ENCODE measurements around the gene CCND3. TPM values are rescaled to one million over a fixed set of nuclear protein-coding genes. Genes with fewer than 3 reads are reported as not detected.

CCND3 gene
- total RNA-seq, 1 experiment from 2014 or later: 26.6 TPM

- peak overlapping the region; percentile 78 for H2AFZ ChIP-seq (ENCODE audit: low read depth, low read length, poor library complexity, severe bottlenecking)
- BruUV-seq (replicated peaks): TSS peak; percentile 80
- ChIA-PET POLR2A (interaction anchor here (0.9 kb wide), 1 partner anchor 108 kb away, joined by 3 read pairs; no protein-coding TSS in a partner anchor), CTCF (interaction anchor here (1.5 to 4.8 kb wide), 3 partner anchors 20 to 156 kb away, joined by 3 to 23 read pairs (median 4); partner anchors contain the start of genes BYSL, MED20 and TOMM6), RAD21 (ENCODE audit: low non-redundant PET in 1 of 2, low total read pairs in 2 of 2, uncharacterized antibody in 2 of 2, unreplicated experiment in 2 of 2) (no interaction called here)
- H3K79me2 ChIP-seq (ENCODE audit: insufficient read depth, low read length): no peaks in the 10 kb centered on the region; the same call in 1 of the 2 replicates
- peaks cover 12 to 31% of the 10 kb centered on the region in 2 experiments; a peak in 3 of 4 replicates for H3K4me1 ChIP-seq (ENCODE audit: control insufficient read depth in 1 of 2, insufficient read depth in 2 of 2, low read length in 2 of 2)
- no peaks in the 10 kb centered on the region for H3K27me3 ChIP-seq (ENCODE audit: insufficient read depth, low read length)
- TF ChIP-seq EZH2phosphoT487 (IDR thresholded peaks at IDR 0.05; ENCODE audit: borderline replicate concordance) (no peak), EGR1 (IDR thresholded peaks at IDR 0.05; ENCODE audit: low read depth) (0 out of 2 replicates have a peak, but pooled peaks have one; percentile 21)
- H3K9me3 ChIP-seq (ENCODE audit: control insufficient read depth in 1 of 2, insufficient read depth in 1 of 2, low read depth in 1 of 2, low read length in 2 of 2): no peaks in the 10 kb centered on the region
- H3K9ac ChIP-seq (ENCODE audit: low read length): peak overlapping the region; percentile 48
- DNase-seq (ENCODE audit: low read depth, low spot score): no peak
- no peaks in the 10 kb centered on the region for H4K20me1 ChIP-seq (ENCODE audit: insufficient read depth)
- H3K9me2 ChIP-seq (ENCODE audit: insufficient read depth): no peaks in the 10 kb centered on the region
- H3K4me3 ChIP-seq (replicated peaks in 1 of 2; ENCODE audit: low read depth in 1 of 2, low read length in 2 of 2): peak overlapping the region; percentile 81 to 88
- no peaks in the 10 kb centered on the region; a peak in 1 of 4 replicates for H3K36me3 ChIP-seq (ENCODE audit: control insufficient read depth in 1 of 2, insufficient read depth in 2 of 2, low read length in 2 of 2)
- peak overlapping the region; percentile 43; the same call in 1 of the 2 replicates for H3K27ac ChIP-seq (ENCODE audit: low read depth, low read length)
- ATAC-seq: peak; percentile 11
- intact Hi-C loops (cut with micrococcal nuclease): loop anchor here (5.0 kb wide), 1 partner anchor 100 kb away; no protein-coding TSS in a partner anchor
- peak overlapping the region; percentile 84 for H3K4me2 ChIP-seq (ENCODE audit: low read length)
Observed at GRCh38 chr6:41942067-41942851, 651 bp upstream of the CCND3 start.

GRCh38 chr6:41940759-41941279 lies 789 bp downstream of the CCND3 start:
- H3K27me3 ChIP-seq (ENCODE audit: insufficient read depth, low read length): no peaks in the 10 kb centered on the region
- H2AFZ ChIP-seq (ENCODE audit: low read depth, low read length, poor library complexity, severe bottlenecking): no peak overlapping the region
- DNase-seq (ENCODE audit: low read depth, low spot score): no peak
- intact Hi-C loops (cut with micrococcal nuclease): loop anchor here (5.0 kb wide), 1 partner anchor 101 kb away; no protein-coding TSS in a partner anchor
- H4K20me1 ChIP-seq (ENCODE audit: insufficient read depth): no peaks in the 10 kb centered on the region
- no peaks in the 10 kb centered on the region; a peak in 1 of 4 replicates for H3K36me3 ChIP-seq (ENCODE audit: control insufficient read depth in 1 of 2, insufficient read depth in 2 of 2, low read length in 2 of 2)
- peak overlapping the region; percentile 71 for H3K9ac ChIP-seq (ENCODE audit: low read length)
- BruUV-seq (replicated peaks): no TSS peak
- H3K27ac ChIP-seq (ENCODE audit: low read depth, low read length): peak overlapping the region; percentile 50
- H3K9me3 ChIP-seq (ENCODE audit: control insufficient read depth in 1 of 2, insufficient read depth in 1 of 2, low read depth in 1 of 2, low read length in 2 of 2): no peaks in the 10 kb centered on the region
- ChIA-PET POLR2A (no interaction called here), RAD21 (ENCODE audit: low non-redundant PET in 1 of 2, low total read pairs in 2 of 2, uncharacterized antibody in 2 of 2, unreplicated experiment in 2 of 2) (interaction anchor here in 1 of 2 experiments (0.6 kb wide), 1 partner anchor 15 kb away, joined by 3 read pairs; no protein-coding TSS in a partner anchor), CTCF (interaction anchor here (1.5 to 4.8 kb wide), 3 partner anchors 19 to 155 kb away, joined by 3 to 23 read pairs (median 4); partner anchors contain the start of genes BYSL, MED20 and TOMM6)
- H3K4me3 ChIP-seq (replicated peaks in 1 of 2; ENCODE audit: low read depth in 1 of 2, low read length in 2 of 2): peak overlapping the region; percentile 81 to 88
- TF ChIP-seq ELF1 (IDR thresholded peaks at IDR 0.05; ENCODE audit: borderline replicate concordance, low read depth): no peak
- TF ChIP-seq ZNF274 (IDR thresholded peaks at IDR 0.05; ENCODE audit: low read depth, low read length): no peak
- 0 out of 2 replicates have a peak, but pooled peaks have one; percentile 37 for TF ChIP-seq EGR1 (IDR thresholded peaks at IDR 0.05; ENCODE audit: low read depth)
- TF ChIP-seq ATF3 (IDR thresholded peaks at IDR 0.05): no peak
- TF ChIP-seq CBX3 (IDR thresholded peaks at IDR 0.05; ENCODE audit: low read depth): no peak
- no peaks in the 10 kb centered on the region for H3K9me2 ChIP-seq (ENCODE audit: insufficient read depth)
- peak; percentile 16 for ATAC-seq
- H3K4me1 ChIP-seq (ENCODE audit: control insufficient read depth in 1 of 2, insufficient read depth in 2 of 2, low read length in 2 of 2): peaks cover 12 to 35% of the 10 kb centered on the region in 2 experiments; a peak in 3 of 4 replicates
- peak overlapping the region; percentile 84 for H3K4me2 ChIP-seq (ENCODE audit: low read length)
- no peaks in the 10 kb centered on the region; the same call in 1 of the 2 replicates for H3K79me2 ChIP-seq (ENCODE audit: insufficient read depth, low read length)

Data from HCT116 (cell line).